WTC11 (cell line): ENCODE results near the gene BMP8A. TPM values are rescaled to one million over a fixed set of nuclear protein-coding genes. Genes with fewer than 3 reads are reported as not detected.

Source experiments
- ATAC-seq: fragments of 200-7000 bp; cut with Tn5 transposase; 2 replicates; pipeline ENCODE4 v1.10.0; 2021; ENCODE audit warnings: mild to moderate bottlenecking, moderate library complexity
- CTCF ChIA-PET: fragments of 300-600 bp; sonication (Branson Sonifier 250); formaldehyde crosslinking; loops from one replicate; lab custom pipeline; 2021; ENCODE audit warnings: antibody characterized with exemption; lab: Charles Lee
- POLR2A ChIA-PET: fragments of 350-600 bp; sonication (Branson Sonifier 250); formaldehyde crosslinking; loops from one replicate; lab custom pipeline; 2021; ENCODE audit warnings: antibody characterized with exemption; lab: Charles Lee
- DNase-seq: peaks from one replicate; pipeline ENCODE4 v3.0.0; 2021; ENCODE audit warnings: low spot score
- H3K27ac Mint-ChIP-seq: 2 replicates; pipeline ENCODE4 v1.8.0; 2021; ENCODE audit warnings: mixed read lengths
- H3K27me3 Mint-ChIP-seq: 2 replicates; pipeline ENCODE4 v1.8.0; 2021; ENCODE audit warnings: low read depth, mild to moderate bottlenecking, moderate library complexity, mixed read lengths
- H3K36me3 Mint-ChIP-seq: 2 replicates; pipeline ENCODE4 v1.8.0; 2021; ENCODE audit warnings: mixed read lengths
- H3K4me1 Mint-ChIP-seq: 2 replicates; pipeline ENCODE4 v1.8.0; 2022; ENCODE audit warnings: mixed read lengths
- H3K4me3 Mint-ChIP-seq: 2 replicates; pipeline ENCODE4 v1.8.0; 2021; ENCODE audit warnings: mild to moderate bottlenecking, moderate library complexity, mixed read lengths
- H3K9me3 Mint-ChIP-seq: 2 replicates; pipeline ENCODE4 v1.8.0; 2021; ENCODE audit warnings: mixed read lengths
- ATF1 ChIP-seq: sonication (generic); formaldehyde crosslinking; IDR thresholded peaks from 2 replicates; pipeline ENCODE4 v1.8.1; 2023; ENCODE audit warnings: mild to moderate bottlenecking, moderate library complexity, missing genetic modification reagents
- ATF6 ChIP-seq: sonication (generic); formaldehyde crosslinking; IDR thresholded peaks from 2 replicates; pipeline ENCODE4 v1.8.1; 2023; ENCODE audit warnings: mild to moderate bottlenecking, missing genetic modification reagents
- E2F1 ChIP-seq: sonication (generic); formaldehyde crosslinking; IDR thresholded peaks from 2 replicates; pipeline ENCODE4 v1.8.0; 2022; ENCODE audit warnings: mild to moderate bottlenecking, missing genetic modification reagents
- ELF4 ChIP-seq: sonication (generic); formaldehyde crosslinking; IDR thresholded peaks from 2 replicates; pipeline ENCODE4 v1.8.1; 2022; ENCODE audit warnings: low read depth, mild to moderate bottlenecking, moderate library complexity, missing genetic modification reagents
- ETV6 ChIP-seq: sonication (generic); formaldehyde crosslinking; IDR thresholded peaks from 2 replicates; pipeline ENCODE4 v1.8.1; 2022; ENCODE audit warnings: mild to moderate bottlenecking, missing genetic modification reagents
- FOXP4 ChIP-seq: sonication (generic); formaldehyde crosslinking; IDR thresholded peaks from 2 replicates; pipeline ENCODE4 v1.8.0; 2022; ENCODE audit warnings: mild to moderate bottlenecking, missing genetic modification reagents
- GABPB1 ChIP-seq: sonication (generic); formaldehyde crosslinking; IDR thresholded peaks from 2 replicates; pipeline ENCODE4 v1.8.1; 2023; ENCODE audit warnings: mild to moderate bottlenecking, missing genetic modification reagents
- MAX ChIP-seq: sonication (generic); formaldehyde crosslinking; IDR thresholded peaks from 2 replicates; pipeline ENCODE4 v1.8.0; 2022; ENCODE audit warnings: mild to moderate bottlenecking, missing genetic modification reagents
- RORB ChIP-seq: fragments of 250-450 bp; sonication (Bioruptor Pico); IDR thresholded peaks from 2 replicates; pipeline ENCODE4 v1.9.0; 2021; ENCODE audit warnings: mild to moderate bottlenecking
- SMAD3 ChIP-seq: sonication (generic); formaldehyde crosslinking; IDR thresholded peaks from 2 replicates; pipeline ENCODE4 v1.8.0; 2022; ENCODE audit warnings: missing genetic modification reagents, mild to moderate bottlenecking, borderline replicate concordance
- STAT6 ChIP-seq: sonication (generic); formaldehyde crosslinking; conservative IDR thresholded peaks from 2 replicates; pipeline ENCODE4 v1.8.1; 2023; ENCODE audit warnings: mild to moderate bottlenecking, low read depth, missing genetic modification reagents, moderate library complexity
- TCF7 ChIP-seq: sonication (generic); formaldehyde crosslinking; IDR thresholded peaks from 2 replicates; pipeline ENCODE4 v1.8.0; 2022; ENCODE audit warnings: mild to moderate bottlenecking, low read depth, missing genetic modification reagents, moderate library complexity
- USF2 ChIP-seq: sonication (generic); formaldehyde crosslinking; IDR thresholded peaks from 2 replicates; pipeline ENCODE4 v1.8.1; 2023; ENCODE audit warnings: mild to moderate bottlenecking, missing genetic modification reagents, moderate library complexity
- ZNF263 ChIP-seq: sonication (generic); formaldehyde crosslinking; IDR thresholded peaks from 2 replicates; pipeline ENCODE4 v1.8.1; 2022; ENCODE audit warnings: low read depth, mild to moderate bottlenecking, moderate library complexity, missing genetic modification reagents
- ZSCAN18 ChIP-seq: fragments of 250-450 bp; sonication (Bioruptor Pico); IDR thresholded peaks from 2 replicates; pipeline ENCODE4 v2.1.2; 2022; ENCODE audit warnings: mild to moderate bottlenecking, moderate library complexity
- total RNA-seq: library from RNA; stranded (reverse); gene quantifications from 3 replicates; pipeline ENCODE4 v1.2.3, GENCODE V29; 2021

Gene BMP8A
- total RNA-seq, 1 experiment from 2014 or later: 0.94 TPM

- peak; percentile 53; the same call in 1 of the 2 replicates for TF ChIP-seq GABPB1 (CRISPR knock-in tag)
- TF ChIP-seq RORB (CRISPR knock-in tag): no peak
- TF ChIP-seq, all 79 proteins: peak for 1
- no peak for ATAC-seq
- Mint-ChIP-seq H3K36me3 (peaks cover 96% of the 10 kb centered on the region), H3K4me1 (peaks cover 3% of the 10 kb centered on the region), H3K4me3 (no peak overlapping the region), H3K9me3 (no peaks in the 10 kb centered on the region), H3K27me3 (no peaks in the 10 kb centered on the region), H3K27ac (no peak overlapping the region)
- ChIA-PET CTCF (interaction anchor here (0.7 kb wide), 1 partner anchor 38 kb away, joined by 3 read pairs; no protein-coding TSS in a partner anchor), POLR2A (no interaction called here)
- no peak for DNase-seq
Measured at GRCh38 chr1:39568208-39568607, 76.8 kb downstream of the BMP8A start.

- no peak for DNase-seq
- no peak overlapping the region for H3K27ac Mint-ChIP-seq
- peaks cover 96% of the 10 kb centered on the region for H3K36me3 Mint-ChIP-seq
- H3K4me3 Mint-ChIP-seq: no peak overlapping the region
- peaks cover 11% of the 10 kb centered on the region for H3K4me1 Mint-ChIP-seq
- ChIA-PET POLR2A (no interaction called here), CTCF (no interaction called here)
- ATAC-seq: no peak
- TF ChIP-seq ZSCAN18: no peak
- H3K27me3 Mint-ChIP-seq: no peaks in the 10 kb centered on the region
- H3K9me3 Mint-ChIP-seq: no peaks in the 10 kb centered on the region
Measured at GRCh38 chr1:39569034-39569433, 77.6 kb downstream of the BMP8A start.

- DNase-seq (no peak), ATAC-seq (no peak)
- TF ChIP-seq SMAD3 (CRISPR knock-in tag): no peak
- no peak for TF ChIP-seq GABPB1 (CRISPR knock-in tag)
- TF ChIP-seq FOXP4 (CRISPR knock-in tag): no peak
- TF ChIP-seq USF2 (CRISPR knock-in tag): no peak
- TF ChIP-seq ATF6 (CRISPR knock-in tag): no peak
- Mint-ChIP-seq H3K4me3 (no peak overlapping the region), H3K27me3 (no peaks in the 10 kb centered on the region), H3K36me3 (peaks cover 96% of the 10 kb centered on the region), H3K9me3 (no peaks in the 10 kb centered on the region), H3K27ac (no peak overlapping the region), H3K4me1 (peaks cover 27% of the 10 kb centered on the region)
- CTCF ChIA-PET: no interaction called here
- POLR2A ChIA-PET: no interaction called here
Measured at GRCh38 chr1:39570477-39571177, 79.2 kb downstream of the BMP8A start.

GRCh38 chr1:39571178-39571483 is 79.7 kb downstream of the BMP8A start:
- no peak overlapping the region for H3K27ac Mint-ChIP-seq
- TF ChIP-seq TCF7 (CRISPR knock-in tag) (no peak), MAX (CRISPR knock-in tag) (no peak), ZNF263 (CRISPR knock-in tag) (no peak), ETV6 (CRISPR knock-in tag) (no peak), ELF4 (CRISPR knock-in tag) (no peak), STAT6 (no peak), E2F1 (CRISPR knock-in tag) (no peak), ATF1 (CRISPR knock-in tag) (no peak)
- DNase-seq (no peak), ATAC-seq (no peak)
- H3K4me1 Mint-ChIP-seq: peaks cover 27% of the 10 kb centered on the region
- H3K36me3 Mint-ChIP-seq: peaks cover 91% of the 10 kb centered on the region
- H3K9me3 Mint-ChIP-seq: no peaks in the 10 kb centered on the region
- ChIA-PET POLR2A (no interaction called here), CTCF (no interaction called here)
- no peaks in the 10 kb centered on the region for H3K27me3 Mint-ChIP-seq
- no peak overlapping the region for H3K4me3 Mint-ChIP-seq
